GM04503 (cell line): ENCODE results near the gene HNF1B.

Experiments
- DNase-seq: peaks from one replicate; pipeline ENCODE4 v3.0.0-alpha.2; 2012; ENCODE audit warnings: low read depth

Gene HNF1B

GRCh38 chr17:37761059-37761458, 16.2 kb upstream of the HNF1B start:
- DNase-seq = no peak

- DNase-seq = no peak
These were observed 14.3 kb upstream of the HNF1B start for GRCh38 chr17:37759014-37759637.

DNA sequence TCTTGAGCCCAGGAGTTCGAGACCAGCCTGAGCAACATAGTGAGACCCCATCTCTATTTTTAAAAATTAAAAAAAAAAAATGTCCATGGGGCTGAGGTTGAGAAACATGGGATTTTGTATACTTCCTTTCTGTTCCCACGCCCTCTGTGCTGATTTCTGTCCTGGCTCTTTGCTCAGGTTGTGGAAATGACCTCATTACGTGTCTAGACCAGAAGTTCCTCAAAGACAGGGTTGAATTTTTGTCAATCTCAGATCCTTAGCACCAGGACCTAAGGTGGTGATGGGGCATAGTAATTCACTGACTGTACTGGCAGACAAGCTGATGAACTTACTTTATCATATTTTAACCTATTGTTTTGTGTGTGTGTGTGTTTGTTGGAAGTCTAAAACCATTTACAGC, 11.2 kb upstream of the HNF1B start:
- no peak for DNase-seq

DNA sequence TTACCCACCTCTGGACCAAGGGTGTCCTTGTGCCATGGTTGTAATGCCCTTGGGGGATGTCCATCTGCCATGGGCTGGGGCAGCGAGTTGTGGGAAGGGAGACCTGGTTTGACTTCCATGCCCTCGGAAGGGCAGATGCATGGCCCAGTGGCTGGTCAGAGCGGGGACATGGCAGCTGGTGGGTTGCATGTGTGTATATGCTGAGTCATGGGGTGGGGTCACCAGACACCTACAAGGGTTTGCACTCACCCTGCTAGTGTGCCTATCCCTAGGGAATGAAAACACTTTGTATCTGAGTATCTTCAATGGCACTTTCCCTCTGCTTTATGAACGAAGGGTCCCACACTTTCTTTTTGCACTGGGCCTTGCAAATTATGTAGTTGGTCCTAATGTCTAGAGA, 10.6 kb upstream of the HNF1B start:
- DNase-seq = no peak

DNA sequence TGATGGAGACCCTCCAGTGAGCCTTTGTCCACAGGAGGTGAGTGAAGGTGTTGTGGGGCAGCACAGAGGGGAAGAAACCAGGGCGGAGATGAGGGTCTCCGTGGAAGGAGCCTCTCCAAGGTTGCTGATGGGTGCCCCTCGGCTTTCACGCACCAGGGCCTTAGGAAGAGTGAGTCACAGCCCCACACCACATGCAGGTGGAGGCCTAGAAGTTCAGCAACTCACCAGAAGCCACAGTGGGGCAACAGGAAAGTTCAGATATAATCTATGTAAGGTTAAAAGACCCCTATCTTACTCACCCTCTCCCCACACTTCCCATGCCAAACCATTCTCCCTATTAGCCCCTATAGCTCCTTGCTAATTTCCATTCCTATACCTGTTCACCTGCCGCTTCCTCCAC, 9.5 kb upstream of the HNF1B start:
- no peak for DNase-seq

DNA sequence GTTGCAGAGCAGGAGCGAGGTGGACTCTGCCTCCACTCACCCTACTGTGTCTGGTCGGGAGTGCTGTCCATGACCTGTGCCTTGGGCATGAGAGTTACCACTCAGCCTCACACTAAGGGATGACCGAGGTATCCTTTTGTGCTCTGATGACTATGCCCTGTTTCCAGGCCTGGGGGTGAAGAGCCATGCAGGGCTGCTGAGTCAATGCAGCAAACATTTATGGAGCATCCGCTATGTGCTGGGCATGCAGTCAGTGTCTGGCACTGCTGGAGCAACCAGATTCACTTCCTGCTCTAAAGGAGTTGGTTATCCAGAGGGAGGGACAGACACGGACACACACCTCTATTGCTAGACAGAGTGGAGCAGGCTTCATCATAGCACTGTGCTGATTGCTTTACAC, 7.6 kb upstream of the HNF1B start:
- DNase-seq = peak; percentile 68

- DNase-seq = no peak
These were observed 6.1 kb upstream of the HNF1B start for GRCh38 chr17:37750768-37751475.

- DNase-seq = no peak
These were observed 5.4 kb upstream of the HNF1B start for GRCh38 chr17:37750292-37750691.

DNA sequence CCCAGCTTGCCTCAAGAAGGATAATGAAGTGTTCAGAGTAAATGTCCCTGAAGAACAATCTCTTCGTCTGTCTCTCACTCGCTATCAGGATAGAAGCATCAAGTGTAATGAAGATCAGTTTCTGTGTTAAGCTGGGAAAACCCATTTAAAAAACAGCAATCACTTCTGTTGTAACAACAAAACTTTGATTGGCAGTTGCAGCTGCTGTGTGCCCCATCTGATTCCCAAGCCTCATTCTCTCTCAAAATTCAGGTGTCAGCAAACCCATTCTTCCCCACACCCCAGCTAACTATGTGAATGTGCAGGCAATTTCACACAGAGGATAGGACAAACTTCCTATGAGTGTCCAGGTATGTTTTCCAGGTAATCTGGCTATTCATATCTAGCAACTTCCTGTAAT, 2.4 kb upstream of the HNF1B start:
- DNase-seq = no peak

DNA sequence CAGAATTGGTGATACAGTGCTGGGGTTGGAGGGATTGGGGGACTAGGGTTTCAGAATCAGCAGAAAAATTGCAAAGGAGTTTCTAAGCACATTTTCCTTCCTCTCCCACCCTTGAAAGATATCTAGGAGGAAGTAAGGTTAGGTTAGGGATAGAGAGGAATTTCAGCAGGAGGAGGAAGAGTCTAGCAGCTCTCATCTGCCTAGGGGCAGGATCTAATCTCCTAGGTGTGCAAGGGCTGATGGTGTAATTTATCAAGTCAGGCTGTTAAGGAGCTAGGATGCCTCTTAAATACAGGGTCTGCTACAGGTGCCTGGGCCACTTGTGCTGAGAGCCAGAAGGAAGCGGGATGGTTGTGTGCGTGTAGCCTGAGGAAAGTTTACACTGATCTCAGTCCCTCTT, 1.8 kb upstream of the HNF1B start:
- DNase-seq = no peak

GRCh38 chr17:37745801-37746426, 1.1 kb upstream of the HNF1B start:
- DNase-seq = no peak

GRCh38 chr17:37744633-37744927, 279 bp downstream of the HNF1B start:
- no peak for DNase-seq

- no peak for DNase-seq
These were observed 805 bp downstream of the HNF1B start for GRCh38 chr17:37743875-37744632.

- DNase-seq = no peak
These were observed 1.3 kb downstream of the HNF1B start for GRCh38 chr17:37743612-37743874.

GRCh38 chr17:37742762-37743611, 1.9 kb downstream of the HNF1B start:
- no peak for DNase-seq

DNA sequence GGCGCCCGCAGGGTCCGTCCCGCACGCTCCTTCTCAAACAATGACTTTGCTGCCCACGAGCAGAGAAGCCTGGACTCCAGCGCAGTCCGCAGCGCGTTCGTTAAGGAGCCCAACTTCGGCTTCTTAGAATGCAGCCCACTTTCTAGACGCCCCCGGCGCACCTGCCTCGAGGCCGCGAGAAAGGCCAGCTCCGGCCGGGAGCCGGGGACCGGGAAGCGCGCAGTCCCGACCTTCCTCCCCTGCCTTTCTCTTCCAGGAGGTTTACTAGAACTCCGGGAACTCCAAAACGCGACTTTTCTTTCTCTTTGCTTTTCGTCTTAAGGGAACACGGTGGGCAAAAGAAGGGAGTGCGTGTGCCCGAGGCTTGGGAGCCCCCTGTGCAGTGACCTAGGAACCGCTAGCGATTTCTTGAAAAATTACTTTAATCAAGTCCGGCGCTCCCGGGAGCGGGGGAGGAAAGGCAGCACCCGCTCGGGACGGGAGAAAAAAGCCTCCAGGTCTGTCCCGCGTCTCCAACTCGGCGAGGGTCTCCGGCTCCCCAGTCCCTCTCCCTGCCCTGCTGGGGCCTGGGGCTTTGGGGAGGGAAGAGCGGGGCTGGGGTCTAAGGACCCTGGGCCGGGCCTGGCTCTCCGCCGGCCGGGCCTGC, 2.6 kb downstream of the HNF1B start:
- no peak for DNase-seq

GRCh38 chr17:37741341-37742115, 3.3 kb downstream of the HNF1B start:
- no peak for DNase-seq

DNA sequence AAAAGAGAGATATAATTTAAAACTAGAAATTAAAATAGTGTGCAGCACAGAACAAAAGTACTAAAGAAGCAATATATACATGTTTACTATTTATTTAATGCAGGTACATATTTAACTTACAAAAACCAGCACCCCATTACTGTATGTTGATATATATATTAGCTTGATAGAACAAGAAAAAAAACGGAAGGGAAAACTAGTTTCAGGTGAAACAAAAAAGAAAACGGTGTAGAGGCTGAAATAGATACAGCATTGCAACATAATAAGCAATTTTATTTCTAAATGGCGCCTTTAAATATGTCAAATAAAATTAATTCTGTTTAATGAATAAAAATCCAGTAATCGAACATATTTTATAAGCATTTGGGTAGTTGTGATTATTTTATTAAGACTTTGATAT, 3.9 kb downstream of the HNF1B start:
- DNase-seq = no peak

GRCh38 chr17:37737971-37738370, 6.9 kb downstream of the HNF1B start:
- DNase-seq = no peak

- no peak for DNase-seq
These were observed 7.8 kb downstream of the HNF1B start for GRCh38 chr17:37737081-37737480.

- DNase-seq = no peak
These were observed 8.4 kb downstream of the HNF1B start for GRCh38 chr17:37736428-37736827.
